ENCODE data around the gene FLRT1. TPM values are rescaled to one million over a fixed set of nuclear protein-coding genes. Genes with fewer than 3 reads are reported as not detected.
A peak's percentile ranks its signal among the peaks of the same experiment; 100 is the strongest.

FLRT1 gene
- total RNA-seq, 3 donors from 2014 or later = not detected

GRCh38 chr11:64069401-64070313, 33.9 kb downstream of the FLRT1 start:
- no peak for ATAC-seq
- Mint-ChIP-seq H3K36me3 (ENCODE audit: insufficient read depth) (no peaks in the 10 kb centered on the region), H3K4me3 (no peak overlapping the region), H3K27me3 (ENCODE audit: low read depth) (no peaks in the 10 kb centered on the region), H3K4me1 (ENCODE audit: low read depth) (peaks cover 9% of the 10 kb centered on the region), H3K9me3 (no peaks in the 10 kb centered on the region)
- DNase-seq = no peak

- H3K4me1 Mint-ChIP-seq (ENCODE audit: low read depth) = peaks cover 9% of the 10 kb centered on the region
- no peaks in the 10 kb centered on the region for H3K9me3 Mint-ChIP-seq
- no peak for ATAC-seq
Observed at GRCh38 chr11:64070314-64070681, 34.6 kb downstream of the FLRT1 start.

GRCh38 chr11:64071849-64072248, 36.1 kb downstream of the FLRT1 start:
- Mint-ChIP-seq H3K36me3 (ENCODE audit: insufficient read depth) (no peaks in the 10 kb centered on the region), H3K4me3 (no peak overlapping the region), H3K27me3 (ENCODE audit: low read depth) (no peaks in the 10 kb centered on the region), H3K4me1 (ENCODE audit: low read depth) (peaks cover 9% of the 10 kb centered on the region), H3K9me3 (no peaks in the 10 kb centered on the region)
- no peak for ATAC-seq
- no peak for DNase-seq

More at GRCh38 chr11:64070314-64070681, 34.6 kb downstream of the FLRT1 start:
- Mint-ChIP-seq H3K4me3 (no peak overlapping the region), H3K36me3 (ENCODE audit: insufficient read depth) (no peaks in the 10 kb centered on the region), H3K27me3 (ENCODE audit: low read depth) (no peaks in the 10 kb centered on the region)
- no peak for DNase-seq

GRCh38 chr11:64072403-64072802, 36.7 kb downstream of the FLRT1 start:
- Mint-ChIP-seq H3K4me1 (ENCODE audit: low read depth) (peaks cover 9% of the 10 kb centered on the region), H3K36me3 (ENCODE audit: insufficient read depth) (no peaks in the 10 kb centered on the region), H3K27me3 (ENCODE audit: low read depth) (no peaks in the 10 kb centered on the region), H3K4me3 (no peak overlapping the region), H3K9me3 (no peaks in the 10 kb centered on the region)
- no peak for ATAC-seq
- no peak for DNase-seq

- H3K4me1 Mint-ChIP-seq (ENCODE audit: low read depth) = peaks cover 9% of the 10 kb centered on the region
- H3K9me3 Mint-ChIP-seq = no peaks in the 10 kb centered on the region
- no peak overlapping the region for H3K4me3 Mint-ChIP-seq
- DNase-seq (no peak), ATAC-seq (no peak)
- no peaks in the 10 kb centered on the region for H3K36me3 Mint-ChIP-seq (ENCODE audit: insufficient read depth)
- H3K27me3 Mint-ChIP-seq (ENCODE audit: low read depth) = no peaks in the 10 kb centered on the region
Observed at GRCh38 chr11:64072871-64073270, 37.1 kb downstream of the FLRT1 start.

GRCh38 chr11:64073542-64073941, 37.8 kb downstream of the FLRT1 start:
- DNase-seq (no peak), ATAC-seq (no peak)
- peaks cover 9% of the 10 kb centered on the region for H3K4me1 Mint-ChIP-seq (ENCODE audit: low read depth)
- H3K36me3 Mint-ChIP-seq (ENCODE audit: insufficient read depth) = no peaks in the 10 kb centered on the region
- no peaks in the 10 kb centered on the region for H3K9me3 Mint-ChIP-seq
- H3K27me3 Mint-ChIP-seq (ENCODE audit: low read depth) = no peaks in the 10 kb centered on the region
- no peak overlapping the region for H3K4me3 Mint-ChIP-seq

GRCh38 chr11:64074239-64074638, 38.5 kb downstream of the FLRT1 start:
- Mint-ChIP-seq H3K4me3 (no peak overlapping the region), H3K4me1 (ENCODE audit: low read depth) (peaks cover 9% of the 10 kb centered on the region), H3K36me3 (ENCODE audit: insufficient read depth) (no peaks in the 10 kb centered on the region), H3K27me3 (ENCODE audit: low read depth) (no peaks in the 10 kb centered on the region), H3K9me3 (no peaks in the 10 kb centered on the region)
- DNase-seq = peak; percentile 15
- ATAC-seq = no peak

GRCh38 chr11:64076758-64077157, 41.0 kb downstream of the FLRT1 start:
- DNase-seq = no peak
- Mint-ChIP-seq H3K4me1 (ENCODE audit: low read depth) (peaks cover 9% of the 10 kb centered on the region), H3K36me3 (ENCODE audit: insufficient read depth) (no peaks in the 10 kb centered on the region), H3K27me3 (ENCODE audit: low read depth) (no peaks in the 10 kb centered on the region), H3K4me3 (no peak overlapping the region), H3K9me3 (no peaks in the 10 kb centered on the region)
- ATAC-seq = no peak

GRCh38 chr11:64077607-64078006, 41.9 kb downstream of the FLRT1 start:
- Mint-ChIP-seq H3K36me3 (ENCODE audit: insufficient read depth) (no peaks in the 10 kb centered on the region), H3K27me3 (ENCODE audit: low read depth) (no peaks in the 10 kb centered on the region), H3K4me1 (ENCODE audit: low read depth) (peaks cover 9% of the 10 kb centered on the region), H3K9me3 (no peaks in the 10 kb centered on the region), H3K4me3 (no peak overlapping the region)
- DNase-seq (no peak), ATAC-seq (no peak)

GRCh38 chr11:64078284-64078683, 42.6 kb downstream of the FLRT1 start:
- H3K4me1 Mint-ChIP-seq (ENCODE audit: low read depth) = peaks cover 9% of the 10 kb centered on the region
- H3K9me3 Mint-ChIP-seq = no peaks in the 10 kb centered on the region
- ATAC-seq (no peak), DNase-seq (no peak)
- no peak overlapping the region for H3K4me3 Mint-ChIP-seq
- H3K36me3 Mint-ChIP-seq (ENCODE audit: insufficient read depth) = no peaks in the 10 kb centered on the region
- H3K27me3 Mint-ChIP-seq (ENCODE audit: low read depth) = no peaks in the 10 kb centered on the region

- Mint-ChIP-seq H3K36me3 (ENCODE audit: insufficient read depth) (no peaks in the 10 kb centered on the region), H3K27me3 (ENCODE audit: low read depth) (no peaks in the 10 kb centered on the region), H3K4me3 (no peak overlapping the region), H3K4me1 (ENCODE audit: low read depth) (peaks cover 7% of the 10 kb centered on the region), H3K9me3 (no peaks in the 10 kb centered on the region)
- no peak for ATAC-seq
- DNase-seq = no peak
Observed at GRCh38 chr11:64078905-64079304, 43.2 kb downstream of the FLRT1 start.

- no peak for ATAC-seq
- Mint-ChIP-seq H3K4me1 (ENCODE audit: low read depth) (no peaks in the 10 kb centered on the region), H3K4me3 (no peak overlapping the region), H3K36me3 (ENCODE audit: insufficient read depth) (no peaks in the 10 kb centered on the region), H3K9me3 (no peaks in the 10 kb centered on the region), H3K27me3 (ENCODE audit: low read depth) (no peaks in the 10 kb centered on the region)
- no peak for DNase-seq
Observed at GRCh38 chr11:64080390-64080789, 44.7 kb downstream of the FLRT1 start.

GRCh38 chr11:64081745-64082442, 46.2 kb downstream of the FLRT1 start:
- ATAC-seq (no peak), DNase-seq (no peak)
- H3K4me3 Mint-ChIP-seq = no peak overlapping the region
- H3K4me1 Mint-ChIP-seq (ENCODE audit: low read depth) = no peaks in the 10 kb centered on the region
- no peaks in the 10 kb centered on the region for H3K27me3 Mint-ChIP-seq (ENCODE audit: low read depth)
- no peaks in the 10 kb centered on the region for H3K9me3 Mint-ChIP-seq
- H3K36me3 Mint-ChIP-seq (ENCODE audit: insufficient read depth) = no peaks in the 10 kb centered on the region

- no peaks in the 10 kb centered on the region for H3K4me1 Mint-ChIP-seq (ENCODE audit: low read depth)
- ATAC-seq (no peak), DNase-seq (no peak)
- H3K4me3 Mint-ChIP-seq = no peak overlapping the region
- H3K9me3 Mint-ChIP-seq = no peaks in the 10 kb centered on the region
- H3K27me3 Mint-ChIP-seq (ENCODE audit: low read depth) = no peaks in the 10 kb centered on the region
- no peaks in the 10 kb centered on the region for H3K36me3 Mint-ChIP-seq (ENCODE audit: insufficient read depth)
Observed at GRCh38 chr11:64083398-64084080, 47.8 kb downstream of the FLRT1 start.
